Right renal cortex interstitium (tissue), 3 donors: ENCODE results near the gene THAP4. TPM values are rescaled to one million over a fixed set of nuclear protein-coding genes. Genes with fewer than 3 reads are reported as not detected.
"Not testable (repeated sequence)": the region's sequence is repeated elsewhere in the genome, so short reads cannot be mapped to it uniquely, and the experiment has no call there.

ENCODE experiments used
- DNase-seq, 3 donors: peaks; one replicate each; pipeline ENCODE4 v3.0.0-alpha.2; 2013; ENCODE audit warnings: low read depth in 3 of 3, low spot score in 2 of 3
- polyA plus RNA-seq, 3 donors: library from polyadenylated mRNA; unstranded; fragments of 120-200 nt; gene quantifications; one replicate each; pipeline ENCODE4 v1.2.1, GENCODE V29; 2013; ENCODE audit not compliant: insufficient read length in 3 of 3

THAP4 gene
- polyA plus RNA-seq, 3 donors, result 57.9 to 69.0 (median 58.4) TPM

DNA sequence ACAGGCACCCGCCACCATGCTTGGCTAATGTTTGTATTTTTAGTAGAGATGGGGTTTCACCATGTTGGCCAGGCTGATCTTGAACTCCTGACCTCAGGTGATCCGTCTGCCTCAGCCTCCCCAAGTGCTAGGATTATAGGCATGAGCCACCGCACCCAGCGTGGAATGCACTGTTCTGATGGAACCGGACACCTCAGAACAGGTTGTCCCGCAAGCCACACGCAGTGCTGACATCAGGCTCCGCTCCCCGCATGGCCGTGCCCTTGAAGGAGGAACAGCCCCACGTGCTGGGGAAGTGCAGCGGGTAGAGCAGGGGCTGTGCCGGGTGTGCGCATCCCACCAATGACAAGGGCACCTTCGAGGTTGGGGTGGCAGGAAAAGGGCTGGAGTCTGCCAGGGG lies 69.7 kb downstream of the THAP4 start:
- not testable (repeated sequence) for DNase-seq

DNA sequence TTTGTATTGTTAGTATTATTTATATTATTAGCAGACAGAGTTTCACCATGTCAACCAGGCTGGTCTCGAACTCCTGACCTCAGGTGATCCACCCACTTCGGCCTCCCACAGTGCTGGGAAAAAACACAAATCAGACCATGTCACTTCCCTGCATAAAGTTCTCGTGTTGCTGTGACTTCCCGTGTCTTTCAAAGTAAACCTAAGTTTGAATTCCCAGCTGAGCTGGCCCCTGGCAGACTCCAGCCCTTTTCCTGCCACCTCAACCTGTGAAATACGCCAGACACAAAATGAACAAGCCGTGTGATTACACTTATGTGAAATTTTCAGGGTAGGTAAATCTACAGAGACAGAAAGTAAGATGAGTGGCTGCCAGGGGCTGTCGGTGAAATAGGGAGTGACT lies 70.5 kb downstream of the THAP4 start:
- DNase-seq, result no peak

DNA sequence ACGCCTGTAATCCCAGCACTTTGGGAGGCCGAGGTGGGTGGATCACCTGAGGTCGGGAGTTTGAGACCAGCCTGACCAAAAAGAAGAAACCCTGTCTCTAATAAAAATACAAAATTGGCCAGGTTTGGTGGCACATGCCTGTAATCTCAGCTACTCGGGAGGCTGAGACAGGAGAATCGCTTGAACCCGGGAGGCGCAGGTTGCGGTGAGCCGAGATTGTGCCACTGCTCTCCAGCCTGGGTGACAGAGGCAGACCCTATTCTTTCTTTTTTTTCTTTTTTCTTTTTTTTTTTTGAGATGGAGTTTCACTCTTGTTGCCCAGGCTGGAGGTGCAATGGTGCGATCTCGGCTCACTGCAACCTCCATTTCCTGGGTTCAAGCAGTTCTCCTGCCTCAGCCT lies 70.9 kb downstream of the THAP4 start:
- DNase-seq, result not testable (repeated sequence)

DNA sequence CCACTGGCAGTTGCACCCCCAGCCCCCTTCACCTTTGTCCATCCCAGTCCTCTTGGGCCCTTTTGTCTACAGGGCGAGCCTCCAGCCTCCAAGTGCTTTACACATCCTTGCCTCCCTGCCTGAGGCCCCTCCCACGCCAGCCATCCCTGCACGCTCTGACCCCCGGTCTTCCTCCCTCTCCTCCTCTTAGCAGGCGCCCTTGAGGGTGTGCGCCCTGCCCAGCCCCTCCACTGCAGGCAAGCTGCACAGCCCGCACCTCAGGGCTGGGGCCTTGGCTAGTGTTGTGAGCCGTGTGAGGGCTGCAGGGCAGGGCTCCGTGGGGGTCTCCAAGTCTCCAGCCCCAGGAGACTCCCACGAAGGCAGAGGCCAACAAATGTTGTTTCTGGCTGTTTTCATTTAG lies 71.5 kb downstream of the THAP4 start:
- no peak for DNase-seq

DNA sequence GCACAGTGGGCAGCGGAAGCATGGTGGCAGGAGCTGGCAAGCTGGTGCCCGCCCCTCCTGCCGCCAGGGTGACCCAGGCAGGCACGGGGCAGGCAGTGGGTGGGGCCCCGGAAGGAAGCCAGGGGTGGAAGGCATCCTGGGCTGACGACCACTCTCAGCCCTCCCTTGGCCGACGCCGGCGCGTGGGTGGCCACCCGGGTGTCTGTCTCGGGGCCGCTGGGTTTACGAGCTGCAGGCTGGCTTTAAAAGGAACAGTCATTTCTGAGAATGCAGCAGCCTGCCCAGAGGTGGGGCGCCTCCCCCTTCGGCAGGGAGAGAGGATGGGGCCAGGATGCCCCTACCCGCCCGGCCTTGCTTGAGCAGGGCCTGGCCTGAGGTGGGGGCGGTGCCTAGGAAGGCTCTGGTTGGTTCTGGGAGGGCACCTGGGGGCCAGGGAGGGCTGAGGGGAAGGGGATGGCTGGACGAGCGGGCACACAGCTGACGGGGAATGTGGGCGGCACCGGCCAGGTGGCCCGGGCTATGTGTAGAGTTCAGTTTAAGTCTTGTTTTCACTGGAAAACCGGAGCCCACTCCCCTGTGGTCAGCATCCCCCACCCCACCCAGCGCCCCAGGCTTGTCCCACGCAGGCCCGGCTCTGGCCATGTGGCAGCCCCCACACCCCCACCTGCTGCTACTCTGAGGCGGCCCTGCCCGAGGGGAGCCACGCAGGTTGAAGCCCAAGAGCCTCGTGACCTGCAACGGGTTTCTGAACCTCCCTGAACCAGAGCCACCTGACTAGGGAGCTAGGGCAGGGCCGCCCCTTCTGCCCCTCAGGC lies 72.2 kb downstream of the THAP4 start:
- no peak for DNase-seq

DNA sequence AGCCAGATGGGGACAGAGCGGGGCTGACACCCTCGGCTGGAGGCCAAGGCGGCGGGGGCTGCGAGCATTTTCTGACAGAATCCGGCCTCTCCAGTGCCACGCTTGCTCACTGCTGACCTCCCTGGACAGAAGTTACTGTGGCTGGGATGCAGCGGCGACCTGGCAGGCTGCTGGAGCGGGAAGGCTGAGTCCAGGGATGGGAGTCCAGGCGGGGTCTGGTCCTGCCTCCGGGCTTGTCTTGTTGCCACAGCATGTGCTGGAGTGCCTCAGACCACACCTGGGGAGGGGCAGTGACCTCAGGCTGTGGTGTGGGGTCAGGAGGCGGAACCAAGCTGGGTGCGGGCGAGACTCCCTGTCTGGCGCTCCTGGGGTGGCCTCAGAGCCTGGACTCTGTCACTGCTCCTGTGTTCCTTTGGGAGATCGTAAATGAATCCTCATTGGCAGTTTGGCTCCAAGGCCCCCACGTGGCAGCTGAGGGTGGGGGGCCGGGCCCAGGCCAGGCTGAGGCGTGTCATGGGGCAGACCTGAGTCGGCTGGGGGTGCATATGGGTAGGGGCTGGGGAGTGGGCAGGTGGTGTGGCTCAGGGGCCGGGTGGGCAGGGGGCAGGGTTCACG lies 72.9 kb downstream of the THAP4 start:
- DNase-seq, result no peak

DNA sequence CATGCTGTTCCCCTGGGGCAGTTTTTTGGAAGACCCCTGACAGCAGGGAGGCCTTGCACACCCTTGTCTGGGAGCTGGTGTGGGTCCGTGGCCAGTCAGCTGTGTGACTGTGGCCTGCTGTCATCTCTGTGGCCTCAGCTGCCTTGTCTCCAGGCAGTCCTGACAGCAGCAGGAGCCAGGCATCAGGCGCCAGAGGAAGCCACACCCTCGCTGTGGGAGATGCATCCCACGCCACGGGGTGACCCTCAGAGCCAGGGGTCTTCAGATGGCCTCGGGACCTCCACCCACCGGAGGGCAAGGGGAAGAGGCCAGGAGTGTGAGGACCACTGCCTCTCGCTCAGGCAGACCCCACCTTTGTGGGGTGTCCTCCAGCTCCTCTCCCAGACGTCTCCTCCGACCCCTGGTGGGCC lies 73.4 kb downstream of the THAP4 start:
- no peak for DNase-seq

DNA sequence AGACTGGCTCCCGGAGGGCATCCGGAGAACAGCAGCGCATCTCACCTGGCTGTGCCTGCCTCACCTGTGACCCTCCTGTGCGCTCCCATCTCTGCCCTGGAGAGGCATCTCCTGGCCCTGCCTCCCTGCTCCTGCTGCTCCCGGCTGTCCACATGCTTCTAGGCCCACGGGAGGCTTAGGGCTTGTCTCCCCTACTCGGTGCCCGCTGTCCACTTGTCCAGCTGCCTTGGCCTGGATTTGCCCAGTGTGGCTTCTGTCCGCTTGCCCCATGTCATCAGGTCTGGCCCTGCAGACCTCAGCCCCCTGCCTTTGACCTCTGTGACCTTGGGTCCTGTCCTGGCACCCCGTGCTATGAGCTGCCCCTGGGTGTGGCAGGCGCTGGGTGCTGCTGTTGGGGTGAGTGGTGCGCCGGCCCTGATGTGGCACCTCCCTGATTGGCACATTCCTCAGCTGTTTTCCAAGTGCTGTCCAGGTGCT lies 73.9 kb downstream of the THAP4 start:
- no peak for DNase-seq

DNA sequence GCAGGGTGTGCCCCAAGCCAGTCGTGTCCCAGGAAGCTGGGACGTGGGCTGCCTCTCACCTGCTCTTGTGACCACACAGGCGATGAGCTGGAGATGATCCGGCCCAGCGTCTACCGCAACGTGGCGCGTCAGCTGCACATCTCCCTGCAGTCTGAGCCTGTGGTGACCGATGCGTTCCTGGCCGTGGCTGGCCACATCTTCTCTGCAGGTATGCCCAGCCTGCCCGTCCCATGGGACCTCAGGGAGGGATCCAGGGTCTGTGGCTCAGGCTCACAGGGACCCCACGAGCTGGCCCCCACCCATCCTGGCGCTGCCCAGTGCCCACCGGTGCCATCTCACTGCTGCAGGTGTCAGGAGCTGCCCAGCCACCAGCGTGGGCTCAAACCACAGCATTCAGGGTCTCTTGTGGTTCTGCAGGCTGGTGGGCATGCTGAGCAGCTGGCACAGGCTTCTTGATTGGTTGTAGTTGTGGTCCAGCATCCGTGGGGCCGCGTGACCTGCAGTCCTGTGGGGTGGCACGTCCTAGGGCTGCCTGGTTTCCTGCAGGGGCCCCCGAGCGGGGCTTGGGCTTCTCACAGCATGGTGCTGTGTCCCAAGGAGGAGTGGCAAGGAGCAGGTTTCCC lies 74.6 kb downstream of the THAP4 start:
- no peak for DNase-seq

DNA sequence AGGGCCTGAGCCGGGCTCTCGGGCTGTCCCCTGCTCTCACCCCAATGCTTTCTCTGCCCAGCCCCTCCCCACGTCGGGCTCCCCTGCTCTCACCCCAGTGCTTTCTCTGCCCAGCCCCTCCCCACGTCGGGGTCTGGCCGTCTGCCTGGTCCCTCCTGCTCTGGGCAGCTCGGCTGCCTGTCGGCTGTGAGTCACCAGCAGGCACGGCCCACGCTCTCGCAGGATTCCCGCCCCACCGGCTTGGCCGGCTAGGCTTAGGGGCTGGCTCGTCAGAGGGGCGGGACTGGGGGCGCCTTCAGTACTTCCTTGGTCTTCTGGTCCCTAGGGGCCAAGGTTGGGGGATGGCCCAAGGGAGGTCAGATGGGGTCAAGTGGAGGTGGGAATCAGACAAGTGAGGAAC lies 75.1 kb downstream of the THAP4 start:
- DNase-seq, result no peak

DNA sequence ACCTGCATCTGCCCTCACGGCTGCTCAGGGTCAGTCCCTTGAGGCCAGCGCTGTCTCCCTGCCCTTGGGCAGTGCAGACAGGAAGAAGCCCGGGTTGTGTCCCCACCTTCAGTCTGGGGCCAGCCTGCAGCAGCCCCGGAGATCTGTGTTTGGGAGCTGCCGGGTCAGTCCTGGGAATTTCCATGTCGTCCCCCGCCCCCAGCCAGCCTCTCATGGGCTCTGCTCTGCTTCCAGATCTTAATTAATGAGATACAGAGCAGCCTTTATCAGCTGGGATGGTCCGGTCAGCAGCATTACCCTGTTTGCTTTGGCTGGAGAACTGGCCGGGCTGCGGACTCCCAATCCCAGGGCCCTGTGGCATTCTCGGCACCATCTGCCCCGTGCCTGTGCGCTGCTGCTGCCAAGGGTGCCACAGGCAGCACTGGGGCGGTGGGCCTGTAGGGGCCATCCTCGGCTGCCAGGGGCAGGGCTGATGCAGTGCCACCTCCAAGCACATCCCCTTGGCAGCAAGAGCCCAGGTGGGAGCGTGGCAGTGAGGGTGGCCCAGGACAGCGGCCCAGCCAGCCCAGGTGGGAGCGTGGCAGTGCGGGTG lies 76.0 kb downstream of the THAP4 start:
- no peak for DNase-seq

DNA sequence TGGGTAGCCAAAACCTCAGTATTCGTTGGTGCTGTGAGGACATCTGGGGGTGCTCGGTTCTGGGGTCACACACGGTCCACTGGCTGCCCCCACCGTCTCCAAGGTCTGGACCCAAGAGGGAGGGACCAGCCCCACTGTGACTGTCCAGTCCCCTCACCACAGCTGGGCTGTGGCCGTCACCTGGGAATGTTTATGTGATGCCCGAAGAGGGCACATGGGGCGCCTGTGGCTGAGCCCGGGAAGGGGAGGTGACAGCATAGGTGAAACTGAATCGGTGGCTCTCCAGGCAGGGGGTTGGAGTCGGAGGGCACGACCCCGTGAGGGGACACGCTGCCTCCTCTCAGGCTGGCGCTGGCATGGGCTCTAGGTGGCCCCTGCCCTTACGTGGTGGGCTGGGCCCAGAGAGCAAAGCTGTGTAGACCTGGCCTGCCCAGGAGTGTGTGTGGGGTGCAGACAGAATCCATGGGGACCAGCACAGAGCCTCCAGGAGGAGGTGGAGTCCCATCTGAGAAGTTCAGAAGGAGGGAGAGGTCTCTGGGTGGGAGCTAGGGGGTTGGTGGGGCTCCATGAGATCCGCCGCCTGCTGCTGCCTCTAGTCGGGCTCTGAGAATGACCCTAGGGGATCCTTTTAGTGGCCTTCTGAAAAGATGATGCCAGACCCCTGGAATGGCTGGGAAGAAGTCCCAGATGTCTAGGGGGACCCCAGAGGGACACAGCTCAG lies 76.6 kb downstream of the THAP4 start:
- no peak for DNase-seq

DNA sequence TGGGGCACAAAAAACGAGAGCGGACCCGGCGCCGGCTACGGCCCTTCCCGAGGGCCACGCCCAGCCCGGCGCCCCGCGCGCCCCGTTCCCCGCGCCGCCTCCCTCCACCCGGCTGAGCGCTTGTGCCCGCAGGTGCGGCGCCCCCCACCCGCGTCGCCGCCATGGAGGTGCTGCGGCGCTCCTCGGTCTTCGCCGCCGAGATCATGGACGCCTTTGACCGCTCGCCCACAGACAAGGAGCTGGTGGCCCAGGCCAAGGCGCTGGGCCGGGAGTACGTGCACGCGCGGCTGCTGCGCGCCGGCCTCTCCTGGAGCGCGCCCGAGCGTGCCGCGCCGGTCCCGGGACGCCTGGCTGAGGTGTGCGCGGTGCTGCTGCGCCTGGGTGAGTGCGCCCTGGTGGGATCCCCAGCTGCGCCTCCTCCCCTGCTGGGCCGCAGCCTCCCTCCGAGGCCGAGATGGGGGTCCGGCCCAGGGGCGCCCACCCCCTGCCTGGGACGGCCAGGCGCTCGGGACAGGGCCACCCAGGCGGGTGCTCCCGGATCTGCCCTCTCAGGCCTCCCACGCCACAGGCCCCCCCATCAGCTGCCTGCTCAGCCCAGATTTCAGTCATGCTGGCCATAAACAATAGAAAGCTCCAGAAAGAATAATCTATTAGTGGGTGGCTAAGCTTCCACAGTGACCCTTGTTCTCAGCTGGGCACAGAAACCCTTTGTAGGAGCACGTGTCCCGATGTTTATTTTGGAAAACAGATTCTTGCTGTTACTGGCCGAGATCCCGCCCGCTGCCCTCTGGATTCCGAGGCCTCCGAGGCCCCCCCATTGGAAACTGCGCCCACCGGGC lies 77.4 kb downstream of the THAP4 start:
- no peak for DNase-seq

DNA sequence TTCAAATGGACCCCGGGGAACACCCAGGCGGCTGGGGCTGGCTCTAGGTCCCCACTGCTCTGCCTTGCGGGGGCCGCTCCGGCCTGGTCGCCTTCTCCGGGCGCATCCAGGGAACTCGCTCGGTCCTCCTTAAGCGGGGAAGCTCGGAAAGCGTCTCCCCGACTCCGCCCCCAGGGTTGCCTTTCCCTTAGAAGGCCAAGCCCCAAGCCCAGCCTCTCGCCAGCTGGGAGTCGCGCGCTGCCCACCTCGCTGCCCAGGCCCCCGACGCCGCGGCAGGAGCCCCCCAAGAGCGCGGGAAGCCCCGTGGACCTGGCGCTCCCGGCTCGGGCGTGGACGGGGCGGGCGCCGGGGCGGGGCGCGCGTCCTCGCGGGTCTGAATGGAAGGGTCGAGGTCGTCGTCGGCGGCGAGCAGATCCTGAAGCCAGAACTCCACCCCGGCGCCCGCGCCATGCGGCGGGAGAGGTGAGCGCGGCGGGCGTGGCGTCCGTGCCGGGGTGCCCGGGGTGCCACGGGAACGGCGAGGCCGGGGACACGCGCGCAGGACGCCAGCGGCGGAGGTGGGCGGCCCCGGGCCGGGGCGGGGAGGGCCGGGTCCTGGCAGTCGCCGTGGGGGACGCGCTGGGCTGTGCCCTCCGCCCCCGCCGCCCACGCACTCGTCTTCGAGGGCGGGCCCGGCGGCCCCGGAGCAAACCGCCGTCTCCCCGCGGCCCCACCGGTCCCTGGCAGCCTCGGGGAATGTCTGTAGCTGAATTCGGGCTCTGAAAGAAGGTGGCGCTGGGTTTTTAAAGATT lies 78.2 kb downstream of the THAP4 start, which contains the start of gene BOK:
Gene BOK, plus strand, starts transcription at position 214 of the 791 bp plus-strand sequence. CDS start 739 bp downstream, outside the sequence.
- DNase-seq, result no peak

DNA sequence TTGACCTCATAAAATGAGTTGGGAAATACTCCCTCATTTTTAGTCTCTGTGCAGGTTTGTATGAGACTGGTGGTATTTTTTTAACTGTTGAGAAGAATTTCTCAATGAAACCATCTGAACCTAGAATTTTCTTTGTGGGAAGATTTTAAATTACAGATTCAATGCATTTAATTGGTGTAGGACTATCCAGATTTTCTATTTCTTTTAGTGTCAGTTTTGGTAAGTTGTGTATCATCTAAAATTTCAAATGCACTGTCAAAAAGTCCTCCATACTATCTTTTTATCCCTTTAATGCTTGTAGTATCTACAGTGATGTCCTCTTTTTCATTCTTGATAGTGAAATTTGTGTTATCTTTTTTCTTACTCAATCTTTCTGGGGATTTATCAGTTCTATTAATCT lies 80.2 kb downstream of the THAP4 start:
- no peak for DNase-seq

DNA sequence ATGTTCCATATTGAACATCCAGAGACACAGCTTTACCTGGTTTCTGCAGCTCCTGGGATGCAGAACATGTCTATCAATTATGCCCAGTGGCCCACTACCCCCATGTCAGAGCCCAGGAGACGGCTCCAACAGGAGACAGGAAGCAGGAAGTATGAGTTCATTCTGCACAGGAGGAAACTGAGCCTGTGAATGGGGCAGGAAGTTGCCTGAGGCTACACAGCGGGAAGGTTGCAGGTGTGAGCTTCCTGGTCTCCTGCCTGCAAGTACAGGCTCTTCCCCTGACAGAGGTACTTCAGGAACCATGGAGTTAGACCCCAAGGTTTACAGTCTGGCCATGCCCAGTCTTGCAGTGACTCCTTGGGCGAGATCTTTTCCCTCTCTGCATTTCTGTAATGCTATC lies 81.2 kb downstream of the THAP4 start:
- DNase-seq, result no peak

DNA sequence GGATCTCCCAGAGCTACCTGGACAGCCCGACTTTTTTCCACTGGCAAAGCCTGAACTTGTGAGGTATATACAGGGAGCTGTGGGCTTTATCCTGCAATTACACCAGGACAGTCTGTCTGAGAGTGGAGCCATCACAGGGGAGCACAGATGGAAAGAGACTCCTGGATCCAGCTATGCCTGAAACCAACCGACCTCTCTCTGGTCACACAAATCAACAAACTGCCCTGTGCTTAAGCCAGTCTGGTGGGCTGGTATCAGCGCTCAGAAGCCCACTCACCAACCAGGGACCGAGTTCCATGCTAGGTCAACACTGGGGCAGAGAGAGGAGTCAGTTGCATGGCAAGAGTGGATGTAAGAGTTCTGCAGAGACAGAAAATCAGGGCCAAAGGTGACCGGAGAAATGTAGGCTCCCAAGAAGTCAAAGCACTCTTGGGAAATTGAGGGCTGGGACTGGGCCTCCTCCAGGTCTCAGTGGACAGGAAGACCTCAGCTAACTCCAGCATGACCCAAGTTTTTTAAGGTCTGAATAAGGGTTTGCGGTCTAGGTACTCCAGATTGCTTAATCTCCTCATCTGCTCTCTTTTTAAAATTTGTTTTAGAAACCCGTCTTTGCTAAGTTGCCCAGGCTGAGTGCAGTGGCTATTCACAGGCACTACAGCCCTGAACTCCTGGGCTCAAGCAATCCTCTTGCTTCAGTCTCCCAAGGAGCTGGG lies 82.2 kb downstream of the THAP4 start:
- DNase-seq, result no peak

DNA sequence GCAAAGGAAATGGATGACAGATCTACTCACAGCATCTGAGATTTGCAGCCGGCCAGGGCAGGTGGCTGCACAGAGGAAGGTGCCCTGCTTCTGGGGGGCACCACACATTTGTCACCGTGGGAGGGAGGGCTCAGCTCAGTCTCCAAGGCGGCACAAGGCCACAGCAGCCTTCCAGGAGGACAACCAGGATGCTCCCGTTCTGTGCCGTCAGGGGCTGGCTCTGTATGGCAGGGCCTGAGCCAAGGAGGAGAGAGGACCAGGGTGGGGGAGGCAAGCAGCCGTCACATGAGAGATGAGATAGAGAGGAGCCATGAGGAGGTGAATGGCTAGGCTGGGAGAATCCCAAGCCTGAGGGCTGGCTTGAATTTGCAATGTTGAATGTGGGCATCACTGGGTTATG lies 83.0 kb downstream of the THAP4 start:
- DNase-seq, result no peak

DNA sequence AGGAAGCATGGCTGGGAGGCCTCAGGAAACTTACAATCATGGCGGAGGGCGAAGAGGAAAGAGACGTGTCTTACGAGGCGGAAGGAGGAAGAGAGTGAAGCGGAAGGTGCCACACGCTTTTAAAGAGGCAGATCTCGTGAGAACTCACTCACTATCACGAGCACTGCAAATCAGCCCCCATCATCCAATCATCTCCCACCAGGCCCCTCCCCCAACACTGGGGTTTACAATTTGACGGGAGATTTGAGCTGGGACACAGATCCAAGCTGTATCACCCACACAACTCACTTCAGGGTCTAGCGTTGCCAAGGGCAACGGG lies 83.5 kb downstream of the THAP4 start:
- DNase-seq, result no peak
